Thymus (tissue), 11 donors: ENCODE results near the gene DEF6. TPM values are rescaled to one million over a fixed set of nuclear protein-coding genes. Genes with fewer than 3 reads are reported as not detected.

Source experiments
- DNase-seq, 9 donors: peaks; one replicate each; pipeline ENCODE4 v3.0.0-alpha.2; 2013; ENCODE audit warnings: low spot score in 9 of 9, low read depth in 6 of 9, missing footprints in 1 of 9
- H3K27ac ChIP-seq, 2 donors: one replicate each; pipeline ENCODE4 v1.5.1; 2013; ENCODE audit warnings: control low read depth in 1 of 2, low read depth in 1 of 2, low read length in 1 of 2, mild to moderate bottlenecking in 1 of 2, moderate library complexity in 1 of 2
- H3K27me3 ChIP-seq, 2 donors: one replicate each; pipeline ENCODE4 v1.5.1; 2013; ENCODE audit warnings: low read length in 1 of 2; ENCODE audit not compliant: control insufficient read depth in 2 of 2, insufficient read depth in 1 of 2
- H3K36me3 ChIP-seq, 2 donors: one replicate each; pipeline ENCODE4 v1.5.1; 2013; ENCODE audit warnings: low read length in 1 of 2, mild to moderate bottlenecking in 1 of 2, moderate library complexity in 1 of 2; ENCODE audit not compliant: control insufficient read depth in 2 of 2, insufficient read depth in 2 of 2
- H3K4me1 ChIP-seq, 2 donors: one replicate each; pipeline ENCODE4 v1.5.1; 2013; ENCODE audit warnings: low read length in 2 of 2; ENCODE audit not compliant: control insufficient read depth in 2 of 2, insufficient read depth in 2 of 2
- H3K4me3 ChIP-seq, 2 donors: one replicate each; pipeline ENCODE4 v1.5.1; 2013; ENCODE audit warnings: low read length in 2 of 2, control low read depth in 1 of 2, mild to moderate bottlenecking in 1 of 2
- H3K9me3 ChIP-seq, 2 donors: one replicate each; pipeline ENCODE4 v1.5.1; 2013; ENCODE audit warnings: low read length in 1 of 2, mild to moderate bottlenecking in 1 of 2; ENCODE audit not compliant: control insufficient read depth in 2 of 2, insufficient read depth in 1 of 2
- WGBS: extraction: QIAGEN DNeasy Blood & Tissue Kit; methylation state at CpG from one replicate; pipeline ENCODE4 v1.1.7; 2013; 5-methylcytosine and 5-hydroxymethylcytosine counted together
- polyA plus RNA-seq: library from polyadenylated mRNA; stranded (reverse); fragments of 200-250 nt; gene quantifications from one replicate; pipeline ENCODE4 v1.2.3, GENCODE V29; 2013
- total RNA-seq: library from RNA; stranded (reverse); fragments of 120-200 nt; gene quantifications from one replicate; pipeline ENCODE4 v1.2.4, GENCODE V29; 2013
- donor health status: healthy.

Gene DEF6
- total and polyA plus RNA-seq, 2 donors: 75.7 to 148 TPM

DNA sequence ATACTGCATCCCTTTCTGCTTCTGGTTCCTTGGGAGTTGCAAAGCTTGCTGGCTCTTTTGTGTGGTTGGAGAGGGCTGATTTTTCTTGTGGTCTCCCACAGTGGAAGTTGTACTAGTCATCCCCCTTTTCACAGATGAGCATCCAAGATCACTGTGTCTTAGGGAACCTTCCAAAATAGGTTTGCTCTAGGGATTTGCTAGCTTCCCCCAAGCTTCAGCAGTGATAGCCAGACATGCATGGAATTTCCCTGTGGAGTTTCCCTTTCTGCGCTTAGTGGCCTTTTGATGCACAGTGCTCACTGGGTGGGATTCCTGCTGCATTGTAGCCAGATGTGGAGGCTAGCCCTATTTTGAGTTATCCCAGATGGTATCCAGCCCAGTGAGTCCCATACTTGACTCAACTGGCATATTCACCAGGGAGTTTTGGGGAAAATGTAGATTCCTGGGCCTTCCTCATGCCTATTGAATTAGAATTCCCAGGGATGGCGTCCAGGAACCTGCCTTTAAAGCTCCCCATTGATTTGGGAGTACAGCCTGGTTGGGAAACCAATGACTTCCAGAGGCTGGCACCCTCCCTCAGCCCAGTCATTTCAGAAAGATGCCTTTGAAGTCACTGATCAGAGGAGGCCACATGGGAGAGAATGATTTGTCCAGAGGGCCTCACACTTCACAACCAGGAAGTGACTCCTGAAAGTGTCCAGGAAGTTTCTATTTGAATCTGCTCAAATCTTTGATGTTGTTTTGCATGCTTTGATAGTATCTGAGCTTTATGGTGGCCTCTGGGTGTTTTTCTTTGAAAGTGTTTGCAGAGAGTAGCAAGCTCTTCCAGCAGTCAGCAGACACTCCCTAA lies 70.6 kb downstream of the DEF6 start:
- Histone ChIP-seq H3K4me3 (no peak overlapping the region), H3K27ac (no peak overlapping the region), H3K27me3 (no peaks in the 10 kb centered on the region), H3K9me3 (no peaks in the 10 kb centered on the region), H3K36me3 (no peaks in the 10 kb centered on the region), H3K4me1 (peaks cover 9 to 17% of the 10 kb centered on the region in 2 donors)
- peak in 1 of 9 donors; percentile 23 for DNase-seq
- 99% methylated on average over 2 of the region's 2 CpGs for WGBS

DNA sequence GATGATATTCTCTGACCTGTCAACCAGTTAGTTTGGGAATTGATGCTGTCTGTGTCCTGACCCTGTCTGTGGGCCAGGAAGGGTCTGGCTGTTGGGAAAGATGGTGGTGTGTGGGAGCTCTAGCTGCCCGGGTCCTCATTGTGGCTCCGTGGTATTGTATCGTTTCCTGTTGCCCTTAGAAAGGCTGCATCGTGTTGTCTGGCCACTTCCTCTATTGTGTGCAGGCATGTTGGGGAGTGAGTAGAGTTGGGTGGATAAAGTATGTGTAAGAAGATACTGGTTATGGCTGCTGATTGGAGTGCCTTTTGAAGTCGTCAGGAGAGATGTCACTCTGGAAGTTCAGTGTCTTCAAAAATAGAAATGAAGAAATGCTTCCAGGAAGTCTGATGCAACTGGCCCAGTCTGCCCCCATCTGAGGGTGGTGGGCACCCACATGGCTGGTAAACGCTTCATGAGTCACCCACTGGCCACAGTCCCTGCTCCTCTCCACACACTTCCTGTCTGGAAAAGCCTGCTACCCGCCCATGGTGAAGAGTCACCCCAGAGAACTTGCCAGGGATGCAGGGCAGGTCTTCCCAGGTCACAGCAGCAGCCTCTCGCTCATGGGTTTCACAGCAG lies 72.6 kb downstream of the DEF6 start:
- Histone ChIP-seq H3K36me3 (no peaks in the 10 kb centered on the region), H3K4me3 (no peak overlapping the region), H3K27ac (no peak overlapping the region), H3K27me3 (no peaks in the 10 kb centered on the region), H3K9me3 (no peaks in the 10 kb centered on the region), H3K4me1 (peaks cover 9 to 14% of the 10 kb centered on the region in 2 donors)
- 29% methylated on average over 8 of the region's 8 CpGs for WGBS
- peak in 1 of 9 donors; percentile 33 for DNase-seq

DNA sequence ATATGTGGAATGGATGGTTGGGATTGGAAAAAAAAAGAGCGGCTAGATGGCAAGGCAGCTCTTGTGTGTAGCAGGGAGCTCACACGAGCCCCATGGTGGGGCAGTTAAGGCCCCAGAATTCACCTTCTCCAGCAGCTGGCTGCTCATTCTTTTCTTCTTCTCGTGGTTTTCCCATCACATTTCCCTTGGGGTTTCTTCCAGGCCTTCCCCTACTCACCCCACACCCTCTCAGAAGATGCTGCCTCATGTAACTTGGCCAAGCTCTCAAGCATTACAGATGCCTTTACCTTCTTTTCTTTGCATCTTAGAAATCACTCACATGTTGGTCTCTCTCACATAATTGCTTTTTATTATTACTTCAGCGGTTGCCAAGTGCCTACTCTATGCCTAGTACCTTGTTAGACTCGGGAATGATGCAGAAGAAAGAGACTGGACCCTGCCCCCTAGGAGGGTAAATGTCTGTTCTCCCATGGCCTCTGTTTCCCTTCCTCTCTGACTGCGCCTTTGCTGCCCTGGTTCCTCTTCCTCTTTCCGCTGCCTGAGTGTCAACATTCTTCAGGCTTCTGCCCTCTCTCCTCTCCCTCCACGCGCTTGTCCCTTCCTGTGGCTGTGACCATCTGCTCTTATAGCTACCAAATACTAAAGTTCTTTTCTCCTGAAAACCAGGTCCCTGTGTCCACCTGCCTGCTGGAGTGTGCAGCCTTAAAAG lies 73.3 kb downstream of the DEF6 start:
- H3K4me1 ChIP-seq: peaks cover 9 to 14% of the 10 kb centered on the region in 2 donors
- H3K27ac ChIP-seq: no peak overlapping the region
- H3K9me3 ChIP-seq: no peaks in the 10 kb centered on the region
- WGBS: 53% methylated on average over 9 of the region's 9 CpGs
- H3K4me3 ChIP-seq: no peak overlapping the region
- no peaks in the 10 kb centered on the region for H3K27me3 ChIP-seq
- no peaks in the 10 kb centered on the region for H3K36me3 ChIP-seq
- no peak for DNase-seq

Other genes with a start within 250 kb of the DEF6 start
- gene TCP11, start 156.5 kb upstream of the DEF6 start, total RNA-seq: 0.33 TPM
- gene TCP11, start 156.5 kb upstream of the DEF6 start, polyA plus RNA-seq: 0.30 TPM
- gene SCUBE3, start 83.9 kb upstream of the DEF6 start, total RNA-seq: 0.09 TPM
- 0.14 TPM for gene SCUBE3, start 83.9 kb upstream of the DEF6 start, polyA plus RNA-seq
- 13.9 TPM for gene ZNF76, start 38.1 kb upstream of the DEF6 start, total RNA-seq
- gene ZNF76, start 38.1 kb upstream of the DEF6 start, polyA plus RNA-seq: 32.0 TPM
- gene PPARD, start 44.7 kb downstream of the DEF6 start, total RNA-seq: 2.3 TPM
- gene PPARD, start 44.7 kb downstream of the DEF6 start, polyA plus RNA-seq: 15.8 TPM
- 3.6 TPM for gene FANCE, start 154.5 kb downstream of the DEF6 start, total RNA-seq
- gene FANCE, start 154.5 kb downstream of the DEF6 start, polyA plus RNA-seq: 8.4 TPM
- 2,373 TPM for gene RPL10A, start 170.6 kb downstream of the DEF6 start, total RNA-seq
- 1,878 TPM for gene RPL10A, start 170.6 kb downstream of the DEF6 start, polyA plus RNA-seq
- 1.1 TPM for gene TEAD3, start 199.3 kb downstream of the DEF6 start, total RNA-seq
- 13.6 TPM for gene TEAD3, start 199.3 kb downstream of the DEF6 start, polyA plus RNA-seq
- gene TULP1, start 215.1 kb downstream of the DEF6 start, total RNA-seq: 0.09 TPM
- 0.52 TPM for gene TULP1, start 215.1 kb downstream of the DEF6 start, polyA plus RNA-seq